Measurements from ENCODE around the gene KIAA1217.

The KIAA1217 gene

GRCh38 chr10:24449769-24450310 lies 240.9 kb downstream of the KIAA1217 start:
- no peak for ATAC-seq (ENCODE audit: low read depth)
- no peak overlapping the region for H3K4me3 Mint-ChIP-seq
- peaks cover 2% of the 10 kb centered on the region for H3K9me3 Mint-ChIP-seq
- no peak overlapping the region for H3K27ac Mint-ChIP-seq
- H3K4me1 Mint-ChIP-seq, result no peaks in the 10 kb centered on the region
- H3K27me3 Mint-ChIP-seq, result peaks cover 2% of the 10 kb centered on the region
- no peak for DNase-seq (ENCODE audit: low spot score in 2 of 2)
- no peaks in the 10 kb centered on the region for H3K36me3 Mint-ChIP-seq

GRCh38 chr10:24451325-24451820 lies 242.4 kb downstream of the KIAA1217 start:
- DNase-seq (ENCODE audit: low spot score in 2 of 2) (no peak), ATAC-seq (ENCODE audit: low read depth) (no peak)
- no peak overlapping the region for H3K27ac Mint-ChIP-seq
- peaks cover 5% of the 10 kb centered on the region for H3K27me3 Mint-ChIP-seq
- peaks cover 2% of the 10 kb centered on the region for H3K9me3 Mint-ChIP-seq
- H3K4me3 Mint-ChIP-seq, result no peak overlapping the region
- H3K36me3 Mint-ChIP-seq, result no peaks in the 10 kb centered on the region
- H3K4me1 Mint-ChIP-seq, result no peaks in the 10 kb centered on the region

GRCh38 chr10:24452030-24452429 lies 243.1 kb downstream of the KIAA1217 start:
- Mint-ChIP-seq H3K36me3 (no peaks in the 10 kb centered on the region), H3K4me3 (no peak overlapping the region), H3K27ac (no peak overlapping the region), H3K27me3 (peaks cover 5% of the 10 kb centered on the region), H3K9me3 (no peaks in the 10 kb centered on the region), H3K4me1 (no peaks in the 10 kb centered on the region)
- DNase-seq (ENCODE audit: low spot score in 2 of 2) (no peak), ATAC-seq (ENCODE audit: low read depth) (no peak)

- Mint-ChIP-seq H3K4me1 (no peaks in the 10 kb centered on the region), H3K27me3 (peaks cover 5% of the 10 kb centered on the region), H3K27ac (no peak overlapping the region), H3K36me3 (no peaks in the 10 kb centered on the region), H3K4me3 (no peak overlapping the region), H3K9me3 (no peaks in the 10 kb centered on the region)
- ATAC-seq (ENCODE audit: low read depth) (no peak), DNase-seq (ENCODE audit: low spot score in 2 of 2) (no peak)
Observed at GRCh38 chr10:24453404-24453830, 244.5 kb downstream of the KIAA1217 start.

- Mint-ChIP-seq H3K9me3 (no peaks in the 10 kb centered on the region), H3K4me1 (no peaks in the 10 kb centered on the region)
- DNase-seq (ENCODE audit: low spot score in 2 of 2), result no peak
Observed at GRCh38 chr10:24453973-24454372, 245.0 kb downstream of the KIAA1217 start.

GRCh38 chr10:24455447-24455846 lies 246.5 kb downstream of the KIAA1217 start:
- no peaks in the 10 kb centered on the region for H3K4me1 Mint-ChIP-seq
- H3K9me3 Mint-ChIP-seq, result no peaks in the 10 kb centered on the region
- DNase-seq (ENCODE audit: low spot score in 2 of 2), result no peak
- no peak overlapping the region for H3K27ac Mint-ChIP-seq
- H3K36me3 Mint-ChIP-seq, result no peaks in the 10 kb centered on the region
- H3K4me3 Mint-ChIP-seq, result no peak overlapping the region
- H3K27me3 Mint-ChIP-seq, result peaks cover 8% of the 10 kb centered on the region
- ATAC-seq (ENCODE audit: low read depth), result no peak

More at GRCh38 chr10:24453973-24454372, 245.0 kb downstream of the KIAA1217 start:
- H3K27me3 Mint-ChIP-seq, result peaks cover 5% of the 10 kb centered on the region
- H3K4me3 Mint-ChIP-seq, result no peak overlapping the region
- no peak for ATAC-seq (ENCODE audit: low read depth)
- no peaks in the 10 kb centered on the region for H3K36me3 Mint-ChIP-seq
- H3K27ac Mint-ChIP-seq, result no peak overlapping the region

- DNase-seq (ENCODE audit: low spot score in 2 of 2) (no peak), ATAC-seq (ENCODE audit: low read depth) (no peak)
- Mint-ChIP-seq H3K9me3 (no peaks in the 10 kb centered on the region), H3K27me3 (peaks cover 8% of the 10 kb centered on the region), H3K36me3 (no peaks in the 10 kb centered on the region), H3K27ac (no peak overlapping the region), H3K4me3 (no peak overlapping the region), H3K4me1 (no peaks in the 10 kb centered on the region)
Observed at GRCh38 chr10:24456322-24456721, 247.4 kb downstream of the KIAA1217 start.

GRCh38 chr10:24457661-24458318 lies 248.9 kb downstream of the KIAA1217 start:
- peaks cover 6% of the 10 kb centered on the region for H3K27me3 Mint-ChIP-seq
- no peaks in the 10 kb centered on the region for H3K36me3 Mint-ChIP-seq
- no peaks in the 10 kb centered on the region for H3K9me3 Mint-ChIP-seq
- DNase-seq (ENCODE audit: low spot score in 2 of 2), result no peak
- no peak overlapping the region for H3K27ac Mint-ChIP-seq
- H3K4me1 Mint-ChIP-seq, result no peaks in the 10 kb centered on the region
- no peak overlapping the region for H3K4me3 Mint-ChIP-seq
- ATAC-seq (ENCODE audit: low read depth), result no peak

GRCh38 chr10:24459836-24460235 lies 250.9 kb downstream of the KIAA1217 start:
- H3K36me3 Mint-ChIP-seq, result no peaks in the 10 kb centered on the region
- H3K27me3 Mint-ChIP-seq, result peaks cover 6% of the 10 kb centered on the region
- H3K27ac Mint-ChIP-seq, result no peak overlapping the region
- ATAC-seq (ENCODE audit: low read depth), result no peak
- no peak overlapping the region for H3K4me3 Mint-ChIP-seq
- peaks cover 7% of the 10 kb centered on the region for H3K4me1 Mint-ChIP-seq
- H3K9me3 Mint-ChIP-seq, result no peaks in the 10 kb centered on the region
- DNase-seq (ENCODE audit: low spot score in 2 of 2), result no peak

- Mint-ChIP-seq H3K27ac (no peak overlapping the region), H3K4me1 (peaks cover 7% of the 10 kb centered on the region), H3K27me3 (peaks cover 3% of the 10 kb centered on the region), H3K4me3 (no peak overlapping the region), H3K36me3 (no peaks in the 10 kb centered on the region), H3K9me3 (no peaks in the 10 kb centered on the region)
- DNase-seq (ENCODE audit: low spot score in 2 of 2) (no peak), ATAC-seq (ENCODE audit: low read depth) (no peak)
Observed at GRCh38 chr10:24462291-24462813, 253.4 kb downstream of the KIAA1217 start.

GRCh38 chr10:24462889-24463552 lies 254.1 kb downstream of the KIAA1217 start:
- Mint-ChIP-seq H3K36me3 (no peaks in the 10 kb centered on the region), H3K27ac (no peak overlapping the region), H3K4me3 (no peak overlapping the region), H3K9me3 (no peaks in the 10 kb centered on the region), H3K4me1 (peaks cover 7% of the 10 kb centered on the region), H3K27me3 (peaks cover 3% of the 10 kb centered on the region)
- ATAC-seq (ENCODE audit: low read depth) (no peak), DNase-seq (ENCODE audit: low spot score in 2 of 2) (no peak)

- peaks cover 3% of the 10 kb centered on the region for H3K27me3 Mint-ChIP-seq
- peaks cover 7% of the 10 kb centered on the region for H3K4me1 Mint-ChIP-seq
- H3K4me3 Mint-ChIP-seq, result no peak overlapping the region
- H3K27ac Mint-ChIP-seq, result no peak overlapping the region
- DNase-seq (ENCODE audit: low spot score in 2 of 2), result no peak
- H3K36me3 Mint-ChIP-seq, result no peaks in the 10 kb centered on the region
- H3K9me3 Mint-ChIP-seq, result no peaks in the 10 kb centered on the region
- ATAC-seq (ENCODE audit: low read depth), result no peak
Observed at GRCh38 chr10:24463611-24464426, 254.9 kb downstream of the KIAA1217 start.

GRCh38 chr10:24465124-24465874 lies 256.4 kb downstream of the KIAA1217 start:
- Mint-ChIP-seq H3K9me3 (no peaks in the 10 kb centered on the region), H3K4me3 (no peak overlapping the region), H3K27me3 (peaks cover under 1% of the 10 kb centered on the region), H3K36me3 (no peaks in the 10 kb centered on the region), H3K4me1 (peaks cover 7% of the 10 kb centered on the region), H3K27ac (no peak overlapping the region)
- ATAC-seq (ENCODE audit: low read depth) (no peak), DNase-seq (ENCODE audit: low spot score in 2 of 2) (no peak)

All from memory B cell (primary cell).